ENCODE results near the gene DNAH10.
A peak's percentile ranks its signal among the peaks of the same experiment; 100 is the strongest.

The DNAH10 gene

DNA sequence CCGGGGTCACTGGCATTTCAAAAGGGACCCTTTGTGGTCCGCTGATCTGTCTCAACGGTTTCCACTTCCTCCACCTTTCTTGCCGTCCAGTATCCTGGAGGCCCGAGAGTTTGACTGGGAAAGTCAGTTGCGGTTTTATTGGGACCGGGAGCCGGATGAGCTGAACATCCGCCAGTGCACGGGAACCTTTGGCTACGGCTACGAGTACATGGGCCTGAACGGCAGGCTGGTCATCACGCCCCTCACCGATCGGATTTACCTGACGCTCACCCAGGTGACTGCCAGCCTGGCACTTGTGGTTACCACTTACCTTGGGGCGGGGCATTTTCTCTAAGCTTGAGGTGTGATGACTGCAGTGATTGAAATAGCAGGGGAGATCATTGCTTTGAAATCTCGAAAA lies 83.8 kb downstream of the DNAH10 start:
- no peak for FAIRE-seq

DNA sequence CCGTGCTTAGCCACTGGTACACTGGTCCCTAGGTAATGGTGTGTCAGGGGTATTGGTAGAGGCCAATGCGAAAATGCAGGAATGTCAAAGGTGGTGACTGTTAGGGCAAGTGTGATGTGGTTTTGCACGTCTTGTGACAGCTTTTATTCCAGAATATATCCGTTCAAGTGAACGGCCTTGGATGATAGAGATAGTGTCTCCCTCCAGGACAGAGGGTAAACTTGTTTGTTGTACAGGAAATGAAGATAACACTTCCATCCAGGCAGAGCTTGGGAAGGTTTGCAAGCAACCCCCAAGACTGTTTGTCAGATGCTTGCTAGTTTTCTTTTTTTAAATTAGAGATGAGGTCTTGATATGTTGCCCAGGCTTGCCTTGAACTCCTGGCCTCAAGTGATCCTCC lies 84.2 kb downstream of the DNAH10 start:
- FAIRE-seq = no peak

DNA sequence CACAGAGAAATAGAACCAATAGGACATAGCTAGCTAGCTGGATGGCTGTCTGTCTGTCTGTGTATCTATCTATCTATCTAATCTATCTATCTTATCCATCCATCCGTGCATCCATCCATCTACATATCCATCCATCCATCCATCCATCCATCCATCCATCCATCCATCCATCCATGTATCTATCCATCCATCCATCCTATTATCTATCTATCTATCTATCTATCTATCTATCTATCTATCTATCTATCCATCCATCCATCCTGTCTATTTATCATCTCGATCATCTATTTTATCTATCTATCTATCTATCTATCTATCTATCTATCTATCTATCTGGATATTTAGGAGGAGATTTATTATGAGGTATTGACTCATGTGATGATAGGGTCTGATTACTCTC lies 84.9 kb downstream of the DNAH10 start:
- no peak for FAIRE-seq

DNA sequence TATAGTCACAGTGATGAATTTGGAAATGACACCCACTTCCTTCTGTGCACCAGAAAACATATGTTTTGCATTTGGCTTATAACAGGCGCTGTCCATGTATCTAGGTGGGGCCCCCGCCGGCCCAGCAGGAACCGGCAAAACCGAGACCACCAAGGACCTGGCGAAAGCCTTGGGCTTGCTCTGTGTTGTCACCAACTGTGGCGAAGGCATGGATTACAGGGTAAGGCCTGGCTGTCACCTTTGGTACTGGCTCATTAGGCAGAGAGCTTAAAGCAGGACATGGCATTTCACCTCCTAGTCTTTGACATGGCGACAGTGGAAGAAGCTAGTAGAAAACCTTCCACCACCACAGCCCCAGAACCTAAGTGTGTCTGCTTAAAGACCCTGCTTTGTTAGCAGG lies 85.8 kb downstream of the DNAH10 start:
- FAIRE-seq = no peak

DNA sequence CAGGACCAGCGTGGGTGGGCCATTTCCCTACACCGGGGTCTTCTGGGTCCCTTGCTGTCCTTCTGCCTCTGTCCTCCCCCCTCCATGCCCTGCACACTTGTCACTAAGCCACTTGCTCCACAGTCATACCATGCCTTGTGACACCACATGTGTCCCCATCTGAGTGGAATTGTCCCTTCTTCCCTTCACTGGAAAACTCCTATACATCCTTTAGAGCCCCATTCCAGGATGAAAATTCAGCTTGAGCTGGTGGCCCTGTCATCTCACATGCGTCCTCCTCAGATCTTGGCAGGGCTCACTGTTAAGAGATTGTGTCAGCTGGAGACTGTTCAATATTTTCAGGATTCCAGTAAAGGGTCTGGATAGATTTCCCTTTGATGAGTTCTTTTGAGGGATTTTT lies 87.4 kb downstream of the DNAH10 start:
- no peak for FAIRE-seq

GRCh38 chr12:123850246-123851134 lies 88.4 kb downstream of the DNAH10 start:
- no peak for FAIRE-seq

GRCh38 chr12:123853396-123854070 lies 91.4 kb downstream of the DNAH10 start:
- no peak for FAIRE-seq

DNA sequence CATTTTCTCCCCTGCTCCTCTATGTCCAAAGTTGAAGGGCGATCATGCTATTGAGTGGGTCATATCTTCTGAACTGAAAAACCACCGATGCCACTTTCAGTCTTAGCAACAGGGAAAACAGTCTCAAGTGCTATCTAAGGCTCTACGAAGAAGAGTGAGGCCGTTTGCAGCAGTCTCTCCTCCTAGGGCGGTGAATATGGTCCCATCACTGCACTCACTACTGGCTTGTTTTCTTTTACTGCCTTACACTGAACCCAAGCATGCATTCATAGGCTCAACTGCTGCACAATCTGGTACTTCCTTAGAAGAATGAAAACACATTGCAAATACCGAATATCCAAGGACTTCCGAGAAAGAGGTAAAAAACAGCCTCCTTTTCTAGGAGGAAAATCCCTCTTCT lies 92.1 kb downstream of the DNAH10 start:
- no peak for FAIRE-seq

DNA sequence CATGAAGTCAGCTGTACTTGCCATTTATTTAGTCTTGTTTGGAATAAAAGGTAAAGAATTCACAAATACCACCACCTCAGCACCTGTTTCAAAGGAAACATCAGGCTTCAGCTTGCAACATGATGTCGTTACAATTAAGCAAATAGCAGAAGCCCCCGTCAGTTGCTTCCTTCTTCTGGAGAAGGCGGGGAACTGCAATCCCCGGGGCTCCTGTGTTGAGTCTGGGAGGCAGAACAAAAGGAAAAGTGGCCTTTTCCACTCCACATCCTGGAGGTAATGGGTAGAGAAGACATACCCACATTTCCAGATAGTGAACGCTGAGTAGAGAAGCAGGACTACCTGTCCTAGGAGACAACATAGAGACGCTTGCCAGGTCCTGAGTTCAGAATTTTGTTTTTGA lies 92.8 kb downstream of the DNAH10 start:
- no peak for FAIRE-seq

DNA sequence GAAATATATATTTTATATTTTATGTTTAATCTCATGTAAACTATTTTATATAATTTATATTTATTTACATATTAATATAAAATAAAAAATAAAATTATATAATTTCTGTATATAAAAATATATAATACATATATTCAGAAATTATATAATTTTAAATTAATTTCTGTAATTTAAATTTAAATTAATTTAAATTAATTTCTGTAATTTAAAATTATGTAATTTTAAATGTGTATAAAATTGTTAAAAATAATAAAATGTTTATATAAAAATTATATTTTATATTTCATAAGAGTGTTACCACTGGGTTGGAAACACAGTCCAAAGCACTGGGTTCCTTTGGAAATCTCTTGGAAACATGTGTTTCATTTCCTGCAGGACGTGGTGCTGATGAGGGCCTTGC lies 94.6 kb downstream of the DNAH10 start:
- peak; percentile 17 for FAIRE-seq

GRCh38 chr12:123858176-123858575 lies 96.1 kb downstream of the DNAH10 start:
- FAIRE-seq = no peak

GRCh38 chr12:123859035-123859434 lies 96.9 kb downstream of the DNAH10 start:
- no peak for FAIRE-seq

GRCh38 chr12:123860377-123860776 lies 98.3 kb downstream of the DNAH10 start:
- no peak for FAIRE-seq

DNA sequence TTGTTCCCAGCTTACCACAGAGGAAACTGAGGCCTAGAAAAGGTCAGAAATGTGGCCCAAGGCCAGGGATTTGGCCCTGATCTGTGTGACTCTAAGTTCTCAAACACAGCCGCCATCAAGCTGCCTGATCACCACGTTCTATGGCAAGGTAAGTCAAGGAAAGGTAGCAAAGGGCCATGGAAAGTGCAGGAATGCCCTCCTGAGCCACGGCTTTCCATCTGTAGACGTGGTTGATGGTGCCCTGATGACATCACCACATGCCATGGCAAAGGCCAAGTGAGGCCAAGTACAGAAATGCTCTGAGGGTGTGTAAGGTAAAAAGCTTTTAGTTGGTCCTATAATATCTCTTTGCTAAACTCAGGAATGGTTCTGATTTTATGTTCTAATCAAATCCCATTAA lies 99.3 kb downstream of the DNAH10 start:
- FAIRE-seq = no peak

DNA sequence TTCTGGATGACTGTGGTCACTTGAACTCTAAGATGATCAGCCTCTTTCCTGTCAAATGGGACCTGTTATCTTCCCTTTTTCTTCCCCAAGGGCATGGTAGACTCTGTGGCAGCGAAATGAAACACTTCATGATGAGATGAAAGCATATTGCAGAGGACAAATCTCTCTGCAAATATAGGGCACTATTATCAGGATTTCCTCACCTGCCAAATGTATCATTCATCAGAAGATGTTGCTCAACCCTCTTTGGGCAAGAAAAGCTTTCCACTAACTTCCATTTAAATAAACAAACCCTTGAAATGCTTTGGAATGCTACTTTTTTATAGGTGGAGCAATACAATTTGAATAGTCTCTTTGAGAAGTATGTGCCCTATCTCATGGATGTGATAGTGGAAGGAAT lies 105.0 kb downstream of the DNAH10 start:
- FAIRE-seq = no peak

- FAIRE-seq = no peak
Observed at GRCh38 chr12:123868791-123869190, 106.7 kb downstream of the DNAH10 start.

DNA sequence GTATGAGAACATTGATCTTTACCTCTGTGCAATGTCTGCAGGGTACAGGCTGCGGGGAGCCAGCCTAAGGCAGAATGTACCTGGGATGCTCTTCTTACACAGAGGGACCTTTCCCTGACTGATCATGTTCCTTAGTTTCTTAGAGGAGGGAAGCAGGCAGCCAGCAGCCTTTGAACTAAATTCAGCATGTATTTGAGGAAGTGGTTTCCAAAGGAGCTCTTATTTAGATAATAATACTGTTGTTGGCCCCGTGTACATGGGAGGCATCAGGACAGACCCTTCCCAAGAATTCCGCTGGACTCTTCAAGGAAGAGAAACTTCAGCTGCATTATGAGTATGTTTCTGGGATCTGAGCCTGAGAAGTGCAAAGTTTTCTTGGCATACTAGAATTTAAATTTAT lies 111.7 kb downstream of the DNAH10 start:
- no peak for FAIRE-seq

- FAIRE-seq = no peak
Observed at GRCh38 chr12:123877968-123878367, 115.9 kb downstream of the DNAH10 start.

DNA sequence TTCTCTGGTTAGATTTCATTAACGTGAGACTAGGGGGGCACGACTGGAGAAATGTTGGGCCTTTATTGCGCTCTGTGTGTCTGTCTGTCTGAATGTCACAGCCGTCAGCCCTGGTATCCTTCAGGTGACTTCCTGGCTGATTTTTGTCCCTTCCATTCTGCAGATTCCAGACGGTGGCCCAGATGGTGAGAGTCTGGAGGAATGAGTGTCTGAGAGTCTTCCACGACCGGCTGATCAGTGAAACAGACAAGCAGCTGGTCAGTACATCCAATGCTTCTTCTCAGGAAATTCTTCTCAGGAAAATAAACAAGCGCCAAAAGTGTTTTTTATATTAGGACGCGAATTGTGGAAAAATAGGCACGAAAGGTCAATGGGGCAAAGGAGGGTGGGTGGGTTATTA lies 117.0 kb downstream of the DNAH10 start:
- FAIRE-seq = no peak

- no peak for FAIRE-seq
Observed at GRCh38 chr12:123879691-123880090, 117.6 kb downstream of the DNAH10 start.

DNA sequence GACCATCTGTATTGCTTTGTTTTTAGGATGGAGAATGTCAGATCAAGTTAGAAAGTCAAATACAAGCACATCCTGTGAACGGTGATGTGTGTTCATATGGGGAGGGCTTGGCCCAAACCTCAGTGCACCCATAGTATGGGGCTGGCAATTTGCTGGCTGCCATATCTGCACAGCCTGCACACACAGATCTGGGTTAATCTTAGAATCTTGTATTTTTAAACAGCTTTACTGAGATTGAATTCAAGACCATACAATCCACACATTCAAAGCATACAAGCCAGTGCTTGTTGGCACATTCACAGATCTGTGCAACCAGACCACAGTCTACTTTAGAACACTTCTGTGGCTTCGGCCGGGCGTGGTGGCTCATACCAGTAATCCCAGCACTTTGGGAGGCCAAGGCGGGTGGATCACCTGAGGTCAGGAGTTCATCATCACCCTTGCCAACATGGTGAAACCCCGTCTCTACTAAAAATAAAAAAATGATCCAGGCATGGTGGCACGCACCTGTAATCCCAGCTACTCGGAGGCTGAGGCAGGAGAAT lies 120.1 kb downstream of the DNAH10 start:
- FAIRE-seq = no peak

DNA sequence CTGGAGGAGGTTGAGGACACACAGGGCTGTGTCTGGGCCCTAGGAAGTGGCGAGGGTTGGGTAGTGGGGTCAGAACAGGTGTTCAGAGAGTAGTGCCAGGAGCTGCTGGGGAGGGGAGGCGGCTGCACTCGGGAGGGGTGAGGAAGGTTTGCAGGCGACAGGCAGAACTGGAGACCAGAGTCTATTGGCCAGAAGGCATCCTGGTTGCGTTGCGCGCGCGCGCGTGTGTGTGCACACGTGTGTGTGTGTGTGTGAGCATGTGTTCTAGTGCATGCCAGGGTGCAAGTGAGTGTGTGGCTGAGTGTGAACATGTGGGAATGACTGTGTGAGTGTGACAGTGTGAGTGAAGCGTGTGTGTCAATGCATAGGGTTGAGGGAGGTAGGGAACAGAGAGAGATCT lies 124.2 kb downstream of the DNAH10 start:
- no peak for FAIRE-seq

DNA sequence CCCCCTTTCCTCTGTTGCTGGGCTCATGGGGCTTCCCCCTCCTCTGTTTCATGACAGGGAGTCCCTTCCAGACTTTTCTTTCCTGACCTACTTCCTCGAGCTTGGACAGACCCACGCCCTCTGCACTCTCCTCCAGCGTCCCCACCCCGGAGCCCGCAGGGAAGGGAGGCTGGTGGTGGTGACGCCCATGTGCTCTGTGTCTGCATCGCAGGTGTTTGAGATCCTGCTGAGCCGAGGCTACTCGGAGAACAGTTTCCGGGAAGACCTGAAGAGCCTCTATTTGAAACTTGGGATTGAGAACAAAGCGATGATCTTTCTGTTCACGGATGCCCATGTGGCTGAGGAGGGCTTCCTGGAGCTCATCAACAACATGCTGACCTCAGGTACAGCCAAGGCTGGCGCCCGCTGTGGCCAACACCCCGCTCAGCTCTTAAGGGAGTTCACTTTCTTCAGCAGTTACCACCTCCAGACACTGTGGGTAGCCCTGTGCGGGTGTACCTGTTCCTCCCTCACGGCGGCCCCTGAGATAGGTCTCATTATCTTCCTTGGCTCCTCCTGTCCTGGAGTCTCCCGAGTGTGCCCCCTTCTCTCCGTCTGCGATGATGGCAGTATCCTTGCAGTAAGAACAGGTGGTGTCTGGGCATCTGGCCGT lies 125.0 kb downstream of the DNAH10 start:
- no peak for FAIRE-seq

DNA sequence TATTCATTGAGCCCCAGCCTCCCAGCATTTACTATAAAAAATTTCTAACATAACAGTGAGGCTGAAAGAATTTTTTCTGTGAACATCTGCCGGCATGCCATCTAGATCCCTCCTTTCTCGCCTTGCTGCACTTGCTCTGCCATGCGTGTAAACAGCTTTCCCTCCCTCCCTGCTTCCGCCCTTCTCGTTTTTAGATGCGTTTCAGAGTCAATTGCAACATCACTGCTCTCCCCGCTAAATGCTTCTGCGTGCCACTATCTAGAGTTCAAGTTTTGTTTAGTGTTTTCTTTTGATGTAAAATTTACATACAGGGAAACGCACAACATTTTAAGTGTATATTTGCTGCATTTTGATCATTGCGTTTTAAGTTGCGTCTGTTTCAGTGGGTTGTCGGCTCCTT lies 126.9 kb downstream of the DNAH10 start:
- FAIRE-seq = no peak

All from islet of Langerhans (tissue), 1 donor.